ENCODE data around the gene ATXN3.

ATXN3 gene

GRCh38 chr14:92009604-92010003, 96.8 kb downstream of the ATXN3 start:
- no peak for DNase-seq (ENCODE audit: low read depth in 2 of 2)

Measured in stimulated activated CD4-positive, alpha-beta T cell treated with anti-CD3 and anti-CD28 coated beads, Interleukin-1b, Interleukin-23, amount 100 ng/mL, for 1 hour (primary cell).